Activated B cell treated with CpG ODN at 0.5 μM for 24 hours (primary cell): ENCODE data around the gene CCNB3. TPM values are rescaled to one million over a fixed set of nuclear protein-coding genes. Genes with fewer than 3 reads are reported as not detected.

Source experiments
- ATAC-seq: fragments of 200-7000 bp; cut with Tn5 transposase; one replicate; pipeline ENCODE4 v1.10.0; 2021; ENCODE audit warnings: low read depth, mild to moderate bottlenecking, moderate library complexity
- CTCF ChIA-PET: fragments of 350-600 bp; sonication (Branson Sonifier 250); formaldehyde crosslinking; loops from one replicate; lab custom pipeline; 2021; ENCODE audit warnings: antibody characterized with exemption; lab: Charles Lee
- POLR2A ChIA-PET: fragments of 350-600 bp; sonication (Branson Sonifier 250); formaldehyde crosslinking; loops from one replicate; lab custom pipeline; 2021; ENCODE audit warnings: antibody characterized with exemption; lab: Charles Lee
- DNase-seq: peaks from one replicate; pipeline ENCODE4 v3.0.0; 2022
- H3K27ac Mint-ChIP-seq: one replicate; pipeline ENCODE4 v1.8.0; 2020; ENCODE audit warnings: mixed read lengths
- H3K27me3 Mint-ChIP-seq: one replicate; pipeline ENCODE4 v1.8.0; 2021; ENCODE audit warnings: mixed read lengths
- H3K36me3 Mint-ChIP-seq: one replicate; pipeline ENCODE4 v1.8.0; 2021; ENCODE audit warnings: low read depth, mixed read lengths
- H3K4me1 Mint-ChIP-seq: one replicate; pipeline ENCODE4 v1.8.0; 2021; ENCODE audit warnings: mixed read lengths
- H3K4me3 Mint-ChIP-seq: one replicate; pipeline ENCODE4 v1.8.0; 2020; ENCODE audit warnings: mild to moderate bottlenecking, mixed read lengths
- H3K9me3 Mint-ChIP-seq: one replicate; pipeline ENCODE4 v1.8.0; 2020; ENCODE audit warnings: mixed read lengths
- CTCF ChIP-seq: fragments of 200-600 bp; IDR thresholded peaks from one replicate; pipeline ENCODE4 v1.8.0; 2022; ENCODE audit warnings: antibody characterized with exemption, mild to moderate bottlenecking
- intact Hi-C: fragments of 100-400 bp; cut with micrococcal nuclease; formaldehyde crosslinking; loops from one replicate; pipeline ENCODE4 v1.15.1; 2024
- total RNA-seq: library from RNA; stranded (reverse); gene quantifications from 2 replicates; pipeline ENCODE4 v1.2.3, GENCODE V29; 2022

The CCNB3 gene
- total RNA-seq, 1 donor from 2014 or later = 1.4 TPM

GRCh38 chrX:50343917-50344316 lies 139.4 kb downstream of the CCNB3 start:
- POLR2A ChIA-PET = no interaction called here
- ATAC-seq = no peak
- intact Hi-C loops = no loop called here
- Mint-ChIP-seq H3K36me3 (no peaks in the 10 kb centered on the region), H3K4me3 (no peak overlapping the region), H3K9me3 (no peaks in the 10 kb centered on the region), H3K4me1 (no peaks in the 10 kb centered on the region), H3K27ac (no peak overlapping the region), H3K27me3 (no peaks in the 10 kb centered on the region)
- TF ChIP-seq CTCF = no peak
- no peak for DNase-seq
- CTCF ChIA-PET = no interaction called here

DNA sequence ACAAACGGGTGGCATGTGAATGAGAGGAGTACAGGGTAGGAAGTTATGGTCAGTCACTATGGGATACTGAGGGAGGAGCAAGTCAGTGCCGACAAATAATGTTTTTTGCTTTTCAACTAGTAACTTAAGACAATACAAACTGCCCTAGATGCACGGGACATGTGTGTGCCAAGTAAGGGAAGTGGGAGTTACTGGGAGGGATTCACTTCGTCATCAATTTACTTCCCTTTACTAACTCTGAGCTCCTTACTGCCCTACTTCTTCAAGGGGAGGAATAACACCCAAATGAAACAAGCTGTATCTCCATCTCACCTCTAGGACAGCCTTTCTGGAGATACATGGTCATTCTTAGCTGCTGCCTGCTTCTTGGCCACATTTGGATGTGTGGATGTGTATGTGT lies 168.4 kb downstream of the CCNB3 start:
- H3K36me3 Mint-ChIP-seq = no peaks in the 10 kb centered on the region
- CTCF ChIA-PET = no interaction called here
- H3K9me3 Mint-ChIP-seq = no peaks in the 10 kb centered on the region
- DNase-seq (no peak), ATAC-seq (no peak)
- no peak for TF ChIP-seq CTCF
- H3K4me1 Mint-ChIP-seq = no peaks in the 10 kb centered on the region
- POLR2A ChIA-PET = no interaction called here
- no peak overlapping the region for H3K27ac Mint-ChIP-seq
- intact Hi-C loops = no loop called here
- H3K4me3 Mint-ChIP-seq = no peak overlapping the region
- no peaks in the 10 kb centered on the region for H3K27me3 Mint-ChIP-seq

GRCh38 chrX:50375481-50376267 lies 171.1 kb downstream of the CCNB3 start:
- Mint-ChIP-seq H3K4me1 (no peaks in the 10 kb centered on the region), H3K36me3 (no peaks in the 10 kb centered on the region), H3K4me3 (no peak overlapping the region), H3K27ac (no peak overlapping the region), H3K9me3 (no peaks in the 10 kb centered on the region), H3K27me3 (no peaks in the 10 kb centered on the region)
- DNase-seq = no peak
- no peak for TF ChIP-seq CTCF
- intact Hi-C loops = no loop called here
- no peak for ATAC-seq
- CTCF ChIA-PET = no interaction called here
- POLR2A ChIA-PET = no interaction called here

DNA sequence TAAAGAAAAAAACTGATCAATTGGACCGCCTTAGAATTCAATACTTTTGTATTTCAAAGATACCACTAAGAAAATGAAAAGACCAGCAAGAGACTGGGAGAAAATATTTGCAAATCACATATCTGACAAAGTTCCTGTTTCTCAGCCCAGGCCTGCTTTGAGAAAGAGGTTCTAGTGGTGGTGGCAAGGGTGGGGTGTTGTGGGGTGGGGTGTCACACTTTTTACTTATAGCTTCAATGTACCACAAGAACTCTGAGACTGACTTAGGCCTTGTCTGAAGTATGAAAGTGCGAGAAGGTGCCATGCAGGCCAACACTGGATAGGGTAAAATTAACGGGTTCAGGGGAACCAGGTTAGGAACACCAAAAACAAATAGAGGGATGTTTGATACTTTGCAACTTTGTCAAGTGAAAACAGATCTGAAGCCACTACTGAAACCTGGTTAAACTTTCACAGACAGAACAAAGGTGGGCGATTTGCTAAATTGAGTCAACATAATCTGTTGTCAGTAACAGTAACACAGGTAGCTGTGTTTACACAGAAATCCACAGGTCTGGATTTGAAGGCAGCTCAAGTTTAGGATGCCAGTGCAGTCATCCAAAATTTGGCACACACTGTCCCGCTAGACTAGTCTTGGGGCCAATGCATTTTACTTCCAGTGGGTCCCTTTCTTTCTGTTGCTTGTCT lies 177.3 kb downstream of the CCNB3 start:
- ATAC-seq (no peak), DNase-seq (no peak)
- H3K9me3 Mint-ChIP-seq = no peaks in the 10 kb centered on the region
- intact Hi-C loops = no loop called here
- no peaks in the 10 kb centered on the region for H3K4me1 Mint-ChIP-seq
- H3K27ac Mint-ChIP-seq = no peak overlapping the region
- H3K36me3 Mint-ChIP-seq = no peaks in the 10 kb centered on the region
- no peaks in the 10 kb centered on the region for H3K27me3 Mint-ChIP-seq
- ChIA-PET CTCF (no interaction called here), POLR2A (no interaction called here)
- TF ChIP-seq CTCF = no peak
- no peak overlapping the region for H3K4me3 Mint-ChIP-seq

DNA sequence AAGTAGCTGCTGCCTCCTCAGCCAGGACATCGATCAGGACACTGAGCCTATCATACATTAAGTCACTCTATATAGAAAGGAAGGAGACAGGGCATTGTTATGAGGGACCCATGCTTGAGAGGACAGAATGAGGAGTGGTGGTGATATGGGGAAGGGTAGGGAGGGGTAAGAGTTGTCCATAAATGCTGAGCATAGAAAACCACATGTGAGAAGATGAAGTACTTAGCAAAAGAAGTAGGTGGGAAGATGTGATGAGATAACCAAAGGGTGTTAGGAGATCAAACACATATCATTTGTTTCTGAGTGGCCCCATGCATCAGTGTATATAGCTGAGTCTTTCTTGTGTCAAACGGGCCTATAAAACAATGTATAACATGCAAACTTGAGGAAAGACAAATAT lies 182.0 kb downstream of the CCNB3 start:
- Mint-ChIP-seq H3K36me3 (no peaks in the 10 kb centered on the region), H3K4me1 (no peaks in the 10 kb centered on the region), H3K9me3 (no peaks in the 10 kb centered on the region), H3K27me3 (no peaks in the 10 kb centered on the region), H3K27ac (no peak overlapping the region), H3K4me3 (no peak overlapping the region)
- ChIA-PET CTCF (no interaction called here), POLR2A (no interaction called here)
- no peak for ATAC-seq
- intact Hi-C loops = no loop called here
- no peak for TF ChIP-seq CTCF
- DNase-seq = no peak
